ENCODE results near the gene AGAP3.

The AGAP3 gene

DNA sequence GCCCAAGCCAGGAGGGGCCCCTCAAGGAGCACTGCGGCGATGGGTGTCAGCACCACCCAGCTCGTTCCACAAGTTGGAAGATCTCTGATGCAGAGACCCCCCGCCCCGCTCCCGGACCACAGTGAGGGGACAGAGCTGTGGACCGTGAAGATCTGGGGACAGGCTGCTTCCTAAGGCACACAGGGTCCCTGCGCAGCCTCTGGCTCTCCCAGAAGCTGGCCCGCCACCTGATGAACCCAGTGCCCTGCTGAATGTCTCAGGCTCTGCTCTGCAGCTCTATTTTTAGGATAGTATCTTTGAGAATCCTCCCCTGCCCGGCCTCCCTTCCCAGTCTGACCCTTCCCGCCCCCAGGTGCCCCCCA, 51.5 kb downstream of the AGAP3 start:
- DNase-seq = no peak

DNA sequence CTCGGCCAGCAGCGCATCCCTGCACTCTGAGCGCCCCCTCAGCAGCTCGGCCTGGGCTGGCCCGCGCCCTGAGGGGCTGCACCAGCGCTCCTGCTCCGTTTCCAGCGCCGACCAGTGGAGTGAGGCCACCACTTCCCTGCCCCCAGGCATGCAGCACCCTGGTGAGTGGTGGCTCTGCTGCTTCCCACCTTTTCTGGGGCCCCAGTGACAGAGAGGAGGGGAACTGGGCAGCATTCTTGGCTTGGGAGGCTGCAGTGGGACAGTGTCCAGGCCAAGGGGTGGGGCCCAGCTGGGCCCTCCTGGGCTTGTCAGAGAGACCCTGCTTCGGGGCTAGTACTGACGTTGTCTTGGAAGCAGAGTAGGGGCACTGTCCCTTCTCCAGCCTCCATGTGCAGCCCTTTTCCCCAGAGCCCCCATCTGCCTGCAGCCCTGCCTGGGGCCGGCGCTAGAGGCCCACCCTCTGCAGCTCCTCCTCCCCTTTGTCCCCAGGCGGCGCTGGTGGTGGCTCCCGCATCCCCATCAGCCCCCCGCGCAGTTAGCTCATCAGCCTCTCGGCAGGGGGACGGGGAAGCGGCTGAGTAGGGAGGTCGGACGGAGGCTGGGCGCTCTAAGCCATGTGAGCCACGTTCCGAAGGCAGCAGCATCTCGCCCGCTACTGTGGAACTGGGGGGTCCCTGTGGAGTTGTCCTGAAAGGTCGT, 52.0 kb downstream of the AGAP3 start:
- no peak for DNase-seq

DNA sequence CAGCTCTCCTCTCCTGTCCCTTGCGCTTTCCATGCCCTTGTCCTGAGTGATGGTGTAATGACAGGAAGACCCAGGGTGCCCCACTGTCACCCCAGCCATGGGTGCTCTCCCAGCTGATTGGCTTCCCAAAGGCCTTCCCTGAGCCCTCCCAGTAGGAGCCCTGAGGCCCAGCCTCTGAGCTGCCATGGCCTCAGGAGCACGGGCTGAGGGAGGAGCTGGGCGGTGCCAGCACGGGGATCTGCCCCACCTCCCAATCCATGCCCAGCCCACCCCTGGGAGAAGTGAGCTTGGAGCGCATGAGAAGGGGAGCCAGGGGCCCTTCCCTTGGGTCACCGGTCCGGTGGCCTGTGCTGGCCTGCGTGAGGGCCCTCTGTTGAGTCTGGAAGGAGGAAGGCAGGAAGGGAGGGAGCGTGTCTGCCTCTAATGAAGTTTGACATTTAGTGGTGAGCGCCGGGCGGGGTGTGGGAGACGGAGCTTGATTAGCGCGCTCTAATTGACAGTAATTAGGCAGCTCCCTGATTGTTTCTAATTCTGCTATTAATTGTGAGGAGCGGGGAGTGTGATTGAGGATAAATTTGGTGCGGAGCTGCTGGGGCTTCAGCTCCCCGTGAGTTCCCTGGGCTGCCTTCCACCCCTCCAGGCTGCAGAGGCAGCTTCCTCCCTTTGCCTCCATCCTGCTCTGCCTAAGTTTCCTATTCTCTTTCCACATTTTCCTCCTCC, 53.0 kb downstream of the AGAP3 start:
- no peak for DNase-seq

DNA sequence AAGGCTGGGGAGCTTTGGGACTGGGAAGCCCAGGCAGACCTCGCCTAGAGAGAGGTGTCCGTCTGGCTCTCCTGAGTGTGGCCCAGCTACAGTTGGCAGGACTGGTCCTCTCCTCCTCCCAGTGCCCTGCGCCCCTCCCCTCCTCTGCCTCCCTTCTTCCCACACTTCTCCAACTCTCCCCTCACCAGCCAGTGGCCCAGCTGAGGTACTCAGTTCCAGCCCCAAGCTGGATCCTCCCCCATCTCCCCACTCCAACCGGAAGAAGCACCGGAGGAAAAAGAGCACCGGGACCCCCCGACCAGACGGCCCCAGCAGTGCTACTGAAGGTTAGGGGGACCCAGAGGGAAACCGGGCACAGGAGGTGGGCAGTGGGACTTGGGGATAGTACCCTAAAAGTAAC, 53.5 kb downstream of the AGAP3 start:
- DNase-seq = no peak

DNA sequence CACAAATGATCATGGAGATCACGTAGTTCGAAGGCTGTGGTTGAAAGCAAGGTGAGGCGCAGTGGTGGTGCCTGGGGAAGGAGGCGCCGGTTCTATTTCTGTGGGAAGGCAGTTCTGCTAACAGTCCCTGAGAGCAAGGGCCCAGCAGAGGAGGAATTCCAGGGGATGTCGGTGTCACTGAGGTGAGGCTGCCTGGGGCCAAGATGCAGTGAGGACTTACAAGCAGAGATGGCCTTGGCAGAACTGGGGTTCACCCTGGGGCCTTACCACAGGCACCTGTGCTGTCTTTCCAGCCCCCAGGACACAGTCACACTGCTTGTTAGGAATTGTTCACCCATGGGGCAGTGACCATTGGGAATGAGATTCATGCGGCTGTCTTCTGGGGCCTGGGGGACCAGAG, 54.6 kb downstream of the AGAP3 start:
- DNase-seq = no peak

DNA sequence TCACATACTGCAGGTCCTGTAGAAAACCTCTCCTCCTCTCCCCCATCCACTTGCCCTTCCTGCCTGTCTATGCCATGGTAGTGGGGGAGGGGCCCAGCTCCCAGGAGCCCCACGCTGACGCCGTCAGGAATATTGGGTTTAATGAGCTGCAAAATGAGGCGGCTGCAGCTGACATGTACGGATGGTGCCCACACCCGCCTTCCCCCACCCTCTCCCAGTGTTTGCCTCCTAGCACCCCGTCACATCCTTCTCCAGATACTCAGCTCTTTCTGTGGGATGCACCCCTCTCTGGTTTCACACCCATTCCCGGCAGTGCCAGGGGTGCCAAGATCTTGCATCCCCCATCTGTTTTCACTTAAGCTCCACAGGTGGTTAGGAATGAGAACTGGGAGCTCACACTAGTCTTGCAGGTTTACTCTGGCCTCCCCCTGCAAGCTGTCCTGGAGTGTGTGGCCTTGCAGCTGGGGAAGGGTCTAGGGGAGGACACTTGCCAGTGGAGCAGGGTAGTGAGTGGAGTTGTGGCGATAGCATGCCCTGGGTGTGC, 55.1 kb downstream of the AGAP3 start:
- no peak for DNase-seq

DNA sequence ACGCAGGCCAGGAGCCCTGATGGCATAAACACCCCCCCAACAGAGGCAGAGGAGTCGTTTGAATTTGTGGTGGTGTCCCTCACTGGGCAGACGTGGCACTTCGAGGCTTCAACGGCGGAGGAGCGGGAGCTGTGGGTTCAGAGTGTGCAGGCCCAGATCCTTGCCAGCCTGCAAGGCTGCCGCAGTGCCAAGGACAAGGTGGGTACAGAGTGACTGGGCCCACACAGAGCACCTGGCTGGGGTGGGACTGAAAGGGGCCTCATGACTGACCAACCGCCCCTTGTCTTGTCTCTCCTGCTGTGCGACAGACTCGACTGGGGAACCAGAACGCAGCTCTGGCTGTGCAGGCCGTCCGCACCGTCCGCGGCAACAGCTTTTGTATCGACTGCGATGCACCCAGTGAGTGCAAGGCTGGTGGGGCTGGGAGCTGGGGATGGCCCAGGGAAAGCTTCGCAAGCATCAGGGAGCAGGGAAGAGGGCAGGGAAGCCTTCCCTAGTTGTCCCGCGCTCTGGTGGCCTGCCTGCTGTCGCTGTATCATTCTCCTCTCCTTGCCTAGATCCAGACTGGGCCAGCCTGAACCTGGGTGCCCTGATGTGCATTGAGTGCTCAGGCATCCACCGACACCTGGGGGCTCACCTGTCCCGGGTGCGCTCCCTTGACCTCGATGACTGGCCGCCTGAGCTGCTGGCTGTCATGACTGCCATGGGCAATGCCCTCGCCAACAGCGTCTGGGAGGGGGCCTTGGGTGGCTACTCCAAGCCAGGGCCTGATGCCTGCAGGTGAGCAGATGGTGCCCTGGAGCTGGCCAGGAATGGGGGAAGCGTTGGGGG, 55.8 kb downstream of the AGAP3 start:
- DNase-seq = no peak

DNA sequence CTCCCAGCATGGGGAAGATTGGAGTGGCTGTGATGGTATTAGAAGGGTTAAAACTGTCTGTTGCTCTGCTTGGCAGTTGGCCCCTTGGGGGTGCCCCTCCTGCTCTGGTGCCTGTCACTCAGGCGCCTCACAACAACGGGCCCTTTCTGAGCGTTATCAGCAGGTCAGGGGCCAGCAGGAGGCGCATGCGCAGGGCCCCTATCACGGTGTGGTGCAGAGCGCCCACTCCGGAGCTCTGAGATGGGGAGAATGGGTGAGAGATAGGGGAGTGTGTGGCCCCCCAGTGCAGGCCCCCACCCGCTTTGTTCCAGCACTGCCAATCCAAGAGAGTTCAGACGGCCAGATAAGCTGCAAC, 56.4 kb downstream of the AGAP3 start:
- DNase-seq = no peak

DNA sequence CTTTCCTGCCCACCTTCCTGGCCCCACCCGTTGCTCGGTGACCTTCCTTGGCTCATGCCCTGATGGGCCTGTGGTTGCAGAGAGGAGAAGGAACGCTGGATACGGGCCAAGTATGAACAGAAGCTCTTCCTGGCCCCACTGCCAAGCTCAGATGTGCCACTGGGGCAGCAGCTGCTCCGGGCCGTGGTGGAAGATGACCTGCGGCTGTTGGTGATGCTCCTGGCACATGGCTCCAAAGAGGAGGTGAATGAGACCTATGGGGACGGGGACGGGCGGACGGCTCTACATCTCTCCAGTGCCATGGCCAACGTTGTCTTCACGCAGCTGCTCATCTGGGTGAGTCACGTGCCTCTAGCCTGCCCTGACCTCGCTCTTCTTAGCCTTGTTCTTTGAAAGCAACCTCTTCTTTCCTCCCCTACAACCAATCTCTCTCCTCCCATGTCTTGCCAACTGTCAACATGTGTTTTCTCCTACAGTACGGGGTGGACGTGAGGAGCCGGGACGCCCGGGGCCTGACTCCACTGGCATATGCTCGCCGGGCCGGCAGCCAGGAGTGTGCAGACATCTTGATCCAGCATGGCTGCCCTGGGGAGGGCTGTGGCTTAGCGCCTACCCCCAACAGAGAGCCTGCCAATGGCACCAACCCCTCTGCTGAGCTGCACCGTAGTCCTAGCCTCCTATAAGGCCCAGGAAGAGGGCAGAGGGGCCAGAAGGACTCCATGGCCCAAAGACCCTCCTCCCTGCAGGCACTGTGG, 57.2 kb downstream of the AGAP3 start:
- DNase-seq = no peak

DNA sequence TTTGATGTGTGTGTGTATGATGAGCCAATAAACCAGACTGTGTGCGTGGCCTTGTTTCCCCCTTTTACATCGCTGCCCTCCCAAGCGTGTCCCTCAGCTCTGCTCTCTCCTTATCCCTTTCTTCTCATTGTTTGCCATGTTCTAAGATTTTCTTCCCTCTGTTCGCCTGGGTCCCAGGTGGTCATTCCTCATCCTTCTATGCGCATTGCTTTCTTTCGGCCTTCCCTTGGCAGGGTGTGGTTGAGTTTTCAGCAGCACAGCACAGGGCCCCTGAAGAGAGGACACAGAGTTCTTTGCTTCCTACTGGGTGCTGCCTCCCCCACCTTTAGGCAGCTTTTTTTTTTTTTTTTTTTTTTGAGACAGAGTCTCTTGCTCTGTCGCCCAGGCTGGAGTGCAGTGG, 58.1 kb downstream of the AGAP3 start:
- DNase-seq = no peak

DNA sequence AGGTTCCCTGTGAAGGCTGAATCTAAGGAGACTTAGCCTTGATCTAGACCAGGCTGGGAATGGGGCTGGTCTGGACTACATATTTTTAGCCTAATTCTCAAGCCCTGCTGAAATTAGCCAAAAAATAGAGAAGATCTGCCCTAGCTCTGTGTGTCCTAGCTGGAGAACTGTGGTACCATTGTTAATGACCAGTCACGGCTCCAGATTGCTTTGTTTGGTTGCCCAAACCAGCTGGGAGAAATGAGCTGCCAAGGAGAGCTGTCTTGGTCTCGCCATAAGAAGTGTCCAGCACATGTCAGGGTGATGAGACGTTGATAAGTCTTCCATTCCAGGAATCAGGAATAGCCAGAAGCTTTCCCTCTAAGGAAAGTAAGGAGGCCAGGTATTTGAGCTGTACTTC, 60.5 kb downstream of the AGAP3 start:
- no peak for DNase-seq

DNA sequence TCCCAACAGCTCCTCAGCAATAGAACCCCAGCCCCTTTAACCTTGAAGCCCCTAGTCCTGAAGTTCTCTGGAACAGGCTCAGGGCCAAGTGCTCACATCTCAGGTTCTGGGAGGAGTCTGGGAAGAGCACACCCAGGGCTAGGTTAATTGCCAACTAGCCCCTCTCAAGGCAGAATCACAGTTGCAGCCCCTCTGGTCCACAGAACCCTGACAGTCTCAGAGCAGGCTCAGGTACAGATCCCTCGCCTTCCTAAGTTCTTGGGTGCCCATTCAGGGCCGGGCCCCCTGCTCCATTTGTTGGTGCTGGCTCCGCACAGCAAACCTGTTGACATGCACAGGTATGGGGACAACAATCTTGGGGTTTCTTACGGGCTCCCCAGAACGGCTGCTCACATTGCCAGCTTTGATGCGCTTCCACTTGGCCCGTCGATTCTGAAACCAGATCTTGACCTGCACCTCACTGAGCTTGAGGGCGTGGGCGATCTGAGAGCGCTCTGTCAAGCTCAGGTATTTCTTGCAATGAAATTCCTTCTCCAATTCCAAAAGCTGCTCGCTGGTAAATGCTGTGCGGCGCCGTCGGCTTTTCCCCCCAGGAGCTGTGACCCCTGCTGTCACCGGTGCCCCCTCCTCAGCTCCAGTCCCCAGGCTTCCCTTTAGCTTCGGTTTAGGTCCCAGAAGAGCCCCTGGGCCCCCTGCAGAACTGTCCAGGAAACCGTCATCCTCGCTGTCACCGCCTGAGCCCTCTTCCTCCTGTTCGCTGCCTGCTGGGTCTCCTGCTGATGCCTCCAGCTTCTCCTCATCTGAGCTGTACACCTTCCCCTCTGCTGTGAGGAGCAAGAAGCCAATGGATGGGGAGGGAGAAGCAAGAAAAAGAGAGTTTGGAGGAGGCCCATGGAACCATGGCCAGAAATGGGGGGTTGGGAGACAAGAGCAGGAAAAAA, 62.3 kb downstream of the AGAP3 start:
- no peak for DNase-seq

DNA sequence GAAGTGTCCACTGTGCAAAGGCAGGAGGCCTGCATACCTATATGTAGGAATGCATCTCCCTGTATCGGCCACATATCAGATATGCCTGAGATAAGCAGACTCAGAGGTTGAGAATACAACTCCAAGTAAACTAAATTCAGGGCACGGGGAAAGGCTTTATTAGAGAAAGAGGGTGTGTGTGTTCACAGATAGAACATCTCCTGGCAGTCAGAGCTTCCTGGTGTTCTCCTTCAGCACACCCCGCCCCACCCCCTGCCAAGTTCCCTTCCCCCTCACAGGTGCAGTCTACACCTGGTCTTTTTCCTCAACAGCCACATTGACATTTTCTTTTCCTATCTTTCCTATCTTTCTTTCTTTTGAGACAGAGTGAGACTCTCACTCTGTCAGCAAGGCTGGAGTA, 64.1 kb downstream of the AGAP3 start:
- no peak for DNase-seq

DNA sequence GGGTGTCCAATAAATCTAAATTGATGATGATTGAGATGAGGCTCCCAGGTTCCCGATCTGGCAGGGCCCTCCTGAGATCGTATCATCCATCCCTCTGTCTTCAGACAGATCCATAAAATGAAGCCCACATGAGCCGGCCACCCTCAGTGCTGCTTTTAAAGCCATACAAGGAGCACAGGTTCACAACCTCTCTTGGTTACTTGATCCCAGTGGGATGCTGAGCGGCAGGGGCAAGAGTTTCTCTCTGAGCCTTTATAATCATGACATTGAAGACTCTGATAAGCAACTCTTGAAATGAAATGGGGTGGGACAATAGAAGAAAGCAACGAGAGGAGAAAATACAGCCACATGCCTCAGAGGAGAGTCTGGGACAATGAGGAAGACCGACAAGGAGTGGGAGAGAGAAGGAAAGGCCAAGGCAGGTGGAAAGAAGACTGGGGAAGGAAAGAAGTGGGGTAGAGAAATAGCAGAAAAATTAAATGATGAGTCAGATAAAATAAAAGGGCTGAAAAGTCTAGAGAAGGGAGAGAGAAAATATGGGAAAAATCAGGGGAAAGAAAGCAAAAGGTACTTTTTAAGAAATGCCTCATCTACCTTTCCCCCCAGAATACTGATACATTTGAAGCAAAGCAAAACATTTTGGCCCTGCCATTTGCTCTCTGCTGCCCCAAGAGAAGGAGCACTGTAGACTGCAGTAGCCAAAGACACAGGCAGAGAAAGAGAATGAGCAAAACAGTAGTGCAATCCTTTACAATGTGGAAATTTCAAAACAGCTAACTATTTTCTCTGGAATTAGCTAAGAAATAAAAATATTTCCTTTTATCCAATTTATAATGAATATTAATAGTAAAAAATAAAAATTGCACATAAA, 66.6 kb downstream of the AGAP3 start:
- no peak for DNase-seq

DNA sequence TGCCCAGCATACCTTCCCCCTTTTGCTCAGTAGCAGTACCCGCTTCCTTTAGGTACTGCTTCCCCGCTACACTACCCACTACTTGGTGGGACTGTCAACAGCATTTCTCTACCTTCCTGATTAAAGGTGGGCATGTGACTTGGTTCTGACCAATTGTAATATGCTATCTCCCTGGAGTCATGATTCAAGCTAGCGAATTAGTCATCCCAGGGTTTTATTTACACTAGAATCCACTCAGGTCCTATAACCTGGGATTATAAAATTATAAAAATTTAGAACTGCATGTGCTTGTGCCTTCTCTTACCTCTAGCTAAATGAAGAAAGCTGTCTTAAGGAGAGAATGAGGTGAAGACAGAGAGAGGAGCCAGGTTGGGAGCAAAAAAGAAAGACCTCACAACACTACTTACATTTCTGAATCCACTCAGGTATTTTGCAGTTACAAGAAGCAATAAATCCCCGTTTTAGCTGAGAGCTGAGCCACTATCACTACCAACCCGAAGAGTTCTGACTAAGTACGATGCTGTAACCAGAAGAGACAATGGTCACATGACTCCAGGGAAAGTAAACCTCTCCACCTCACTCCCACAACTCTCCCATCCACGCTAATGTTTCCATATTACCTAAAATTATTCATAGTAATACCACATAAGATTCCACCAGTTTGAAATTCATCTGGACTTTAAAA, 71.5 kb downstream of the AGAP3 start:
- no peak for DNase-seq

DNA sequence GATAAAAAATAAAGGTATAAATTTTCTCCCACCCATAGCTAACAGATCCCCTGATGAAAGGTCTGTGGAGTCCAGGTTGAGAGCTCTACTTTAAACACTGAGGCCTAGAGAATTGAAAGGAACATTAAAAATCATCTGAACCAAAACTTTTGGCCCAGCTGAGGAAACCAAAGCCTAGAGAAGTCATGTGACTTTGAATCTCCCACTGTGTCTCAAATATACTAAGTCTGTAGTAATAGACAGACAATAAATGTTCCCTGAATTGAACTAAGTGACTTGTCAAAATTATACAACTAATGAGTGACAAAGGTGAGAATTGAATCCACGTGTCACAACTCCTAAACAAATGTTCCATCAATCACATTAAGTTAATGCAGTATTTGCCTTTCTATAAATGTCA, 75.5 kb downstream of the AGAP3 start:
- DNase-seq = no peak

DNA sequence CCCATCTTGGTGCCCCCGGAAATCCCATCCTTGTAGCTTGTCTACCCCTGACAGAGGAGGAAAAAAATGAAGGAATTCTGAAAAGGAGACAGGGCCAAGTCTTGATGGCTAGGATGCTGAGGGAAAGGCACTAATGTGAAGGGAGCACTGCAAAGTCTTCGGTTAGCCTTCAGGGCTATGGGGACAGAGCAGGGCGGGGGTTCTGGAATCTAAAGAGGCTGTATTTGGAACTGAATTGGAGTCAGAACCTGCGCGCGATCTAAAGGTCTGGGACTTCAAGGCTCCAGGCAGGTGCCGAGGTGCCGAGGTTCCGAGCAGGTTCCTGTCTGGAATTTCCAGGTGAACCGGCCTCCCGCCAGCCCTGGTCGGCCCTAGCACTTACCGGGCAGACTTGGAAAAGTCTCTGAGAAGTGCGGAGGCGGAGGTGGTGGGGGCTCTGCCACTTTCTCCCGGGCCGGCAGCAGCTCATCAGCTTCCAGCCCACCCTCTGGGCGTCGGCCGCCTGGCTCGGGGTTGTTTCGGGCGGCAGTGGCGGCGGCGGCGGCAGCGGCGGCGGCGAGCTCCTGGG, 80.4 kb downstream of the AGAP3 start:
- DNase-seq = no peak

DNA sequence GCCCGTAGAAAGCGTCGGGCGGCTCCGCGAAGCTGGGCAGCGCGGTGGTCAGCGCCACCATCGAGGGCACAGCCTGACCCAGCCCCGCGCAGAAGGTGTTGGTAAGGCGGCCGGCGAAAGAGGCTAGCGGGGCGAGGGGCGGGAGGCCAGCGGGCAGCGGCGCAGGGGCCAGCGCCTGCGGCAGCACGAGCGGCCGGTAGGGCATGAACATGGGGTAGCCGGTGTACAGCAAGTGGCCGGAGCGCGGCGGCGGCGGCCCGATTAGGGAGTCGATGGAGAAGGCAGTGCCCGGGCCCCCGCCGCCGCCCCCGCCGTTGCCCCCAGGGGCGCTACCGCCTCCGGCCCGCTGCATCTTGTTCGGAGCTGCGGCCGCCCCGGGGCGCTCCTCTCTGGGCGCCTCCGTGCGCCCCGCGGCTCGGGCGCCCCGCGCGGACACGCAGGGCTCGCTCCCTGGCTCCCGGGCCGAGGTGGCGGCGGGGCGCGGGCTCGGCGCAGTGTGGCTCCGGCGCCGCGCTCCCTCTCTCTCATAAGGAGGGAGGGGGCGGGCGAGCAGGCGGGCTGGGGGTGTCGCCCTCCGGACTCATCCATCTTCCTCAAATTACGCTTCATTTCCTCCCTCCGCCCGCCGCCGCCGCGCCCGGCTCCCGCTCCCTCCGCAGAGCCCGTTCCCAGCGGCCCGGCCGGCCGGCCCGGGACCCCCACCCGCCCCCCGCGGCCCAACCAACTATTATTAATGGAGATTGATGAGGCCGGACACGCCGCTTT, 81.1 kb downstream of the AGAP3 start, which contains the start of gene GBX1:
GBX1 (minus strand) TSS at position 498 of the 765 bp plus-strand sequence; CDS start at position 352, 146 bp downstream.
- DNase-seq = peak; percentile 20

Data from activated CD4-positive, alpha-beta T cell treated with anti-CD3 and anti-CD28 coated beads, Interleukin-2, amount 50 U/mL, for 1 hour (primary cell).